HCT116 (cell line): ENCODE results near the gene HLA-DPA1. TPM values are rescaled to one million over a fixed set of nuclear protein-coding genes. Genes with fewer than 3 reads are reported as not detected.

ENCODE experiments used
- ATAC-seq: fragments of 200-7000 bp; cut with Tn5 transposase; 2 replicates; pipeline ENCODE4 v1.9.1; 2020; ENCODE audit warnings: mild to moderate bottlenecking, moderate library complexity
- BruUV-seq: library from RNA; stranded (reverse); fragments of 400-500 nt; replicated peaks from 2 replicates; lab custom pipeline; 2021; lab: Mats Ljungman, UMichigan
- CTCF ChIA-PET: fragments of 300-600 bp; sonication (Branson Sonifier 250); formaldehyde crosslinking; loops from one replicate; lab custom pipeline; 2021; ENCODE audit warnings: antibody characterized with exemption; lab: Charles Lee
- POLR2A ChIA-PET: fragments of 300-600, 350-600 bp; sonication (Branson Sonifier 250); formaldehyde crosslinking; loops from one replicate; lab custom pipeline; 2021; ENCODE audit warnings: antibody characterized with exemption; lab: Charles Lee
- RAD21 ChIA-PET, 2 experiments: fragments of 300-600 bp; sonication (Branson Sonifier 250); formaldehyde crosslinking; loops; one replicate each; lab custom pipeline; 2023; ENCODE audit warnings: low total read pairs in 2 of 2; ENCODE audit not compliant: uncharacterized antibody in 2 of 2, unreplicated experiment in 2 of 2, low non-redundant PET in 1 of 2; lab: Charles Lee
- DNase-seq: peaks from one replicate; pipeline ENCODE4 v3.0.0-alpha.2; 2010; ENCODE audit warnings: low read depth, low spot score
- H2AFZ ChIP-seq: fragments of 200-600 bp; shearing (Covaris generic), sonication (generic); 2 replicates; pipeline ENCODE4 v1.6.1; 2017; ENCODE audit warnings: low read depth, mixed run types, mixed read lengths, antibody characterized with exemption, low read length; ENCODE audit not compliant: poor library complexity, severe bottlenecking
- H3K27ac ChIP-seq: 2 replicates; pipeline ENCODE4 v1.5.1; 2012; ENCODE audit warnings: low read depth, low read length
- H3K27me3 ChIP-seq: fragments of 200-600 bp; sonication (generic); 2 replicates; pipeline ENCODE4 v1.6.1; 2016; ENCODE audit warnings: mixed run types, low read length, mixed read lengths; ENCODE audit not compliant: insufficient read depth
- H3K36me3 ChIP-seq, 2 experiments: fragments of 200-500 bp in 1 of 2; fragments of 200-600 bp in 1 of 2; sonication (Bioruptor generic) in 1 of 2; sonication (generic) in 1 of 2; 2 replicates each; pipeline versions ENCODE4 v1.5.1 to v1.6.1; 2014 to 2016; ENCODE audit warnings: low read length in 2 of 2, inconsistent platforms in 1 of 2, mixed read lengths in 1 of 2, mixed run types in 1 of 2; ENCODE audit not compliant: insufficient read depth in 2 of 2, control insufficient read depth in 1 of 2
- H3K4me1 ChIP-seq, 2 experiments: fragments of 200-600 bp in 1 of 2; sonication (generic) in 1 of 2; 2 replicates each; pipeline versions ENCODE4 v1.5.1 to v1.6.1; 2012 to 2017; ENCODE audit warnings: low read length in 2 of 2, inconsistent platforms in 1 of 2, mild to moderate bottlenecking in 1 of 2, mixed read lengths in 1 of 2, mixed run types in 1 of 2, moderate library complexity in 1 of 2; ENCODE audit not compliant: insufficient read depth in 2 of 2, control insufficient read depth in 1 of 2
- H3K4me2 ChIP-seq: fragments of 200-600 bp; sonication (generic); 2 replicates; pipeline ENCODE4 v1.6.1; 2017; ENCODE audit warnings: mixed run types, low read length, mixed read lengths
- H3K4me3 ChIP-seq, 2 experiments: fragments of 200-600 bp in 1 of 2; sonication (generic) in 1 of 2; replicated peaks in 1 of 2; 2 replicates each; pipeline ENCODE4 v1.5.1; 2011 to 2016; ENCODE audit warnings: low read length in 2 of 2, control low read depth in 1 of 2, low read depth in 1 of 2, mild to moderate bottlenecking in 1 of 2, mixed read lengths in 1 of 2, mixed run types in 1 of 2
- H3K79me2 ChIP-seq: fragments of 200-600 bp; sonication (generic); 2 replicates; pipeline ENCODE4 v1.6.1; 2017; ENCODE audit warnings: mild to moderate bottlenecking, mixed run types, low read length, moderate library complexity, mixed read lengths; ENCODE audit not compliant: insufficient read depth
- H3K9ac ChIP-seq: fragments of 200-600 bp; sonication (generic); 2 replicates; pipeline ENCODE4 v1.6.1; 2016; ENCODE audit warnings: low read length, mixed read lengths
- H3K9me2 ChIP-seq: fragments of 200-600 bp; sonication (generic), shearing (Covaris generic); 2 replicates; pipeline ENCODE4 v1.6.1; 2017; ENCODE audit warnings: mixed run types, mild to moderate bottlenecking, moderate library complexity; ENCODE audit not compliant: insufficient read depth
- H3K9me3 ChIP-seq, 2 experiments: fragments of 200-500 bp in 1 of 2; fragments of 200-600 bp in 1 of 2; sonication (Bioruptor generic) in 1 of 2; sonication (generic) in 1 of 2; 2 replicates each; pipeline ENCODE4 v1.6.1; 2014 to 2017; ENCODE audit warnings: low read length in 2 of 2, mixed read lengths in 2 of 2, inconsistent platforms in 1 of 2, low read depth in 1 of 2, mild to moderate bottlenecking in 1 of 2, mixed run types in 1 of 2, moderate library complexity in 1 of 2; ENCODE audit not compliant: control insufficient read depth in 1 of 2, insufficient read depth in 1 of 2
- H4K20me1 ChIP-seq: fragments of 200-600 bp; sonication (generic), shearing (Covaris generic); 2 replicates; pipeline ENCODE4 v1.6.1; 2017; ENCODE audit warnings: mixed run types, mild to moderate bottlenecking, moderate library complexity; ENCODE audit not compliant: insufficient read depth
- CBX3 ChIP-seq: IDR thresholded peaks from 2 replicates; pipeline ENCODE4 v1.6.1; 2012; ENCODE audit warnings: low read depth
- CEBPB ChIP-seq: IDR thresholded peaks from 2 replicates; pipeline ENCODE4 v1.6.1; 2012; ENCODE audit warnings: low read depth
- EGR1 ChIP-seq: IDR thresholded peaks from 2 replicates; pipeline ENCODE4 v1.6.1; 2012; ENCODE audit warnings: low read depth
- ELF1 ChIP-seq: IDR thresholded peaks from 2 replicates; pipeline ENCODE4 v1.6.1; 2012; ENCODE audit warnings: low read depth, borderline replicate concordance
- EZH2 ChIP-seq: fragments of 200-600 bp; sonication (generic); IDR thresholded peaks from 2 replicates; pipeline ENCODE4 v1.6.1; 2017; ENCODE audit warnings: antibody characterized with exemption, mixed run types
- EZH2phosphoT487 ChIP-seq: fragments of 200-600 bp; IDR thresholded peaks from 2 replicates; pipeline ENCODE4 v1.6.1; 2018; ENCODE audit warnings: antibody characterized with exemption, borderline replicate concordance
- JUND ChIP-seq: IDR thresholded peaks from 2 replicates; pipeline ENCODE4 v1.6.1; 2012
- POLR2A ChIP-seq: IDR thresholded peaks from 2 replicates; pipeline ENCODE4 v1.7.0; 2011; ENCODE audit warnings: borderline replicate concordance; ENCODE audit not compliant: insufficient read depth, insufficient read length; ENCODE audit errors: extremely low read depth
- RAD21 ChIP-seq: IDR thresholded peaks from 2 replicates; pipeline ENCODE4 v1.6.1; 2012; ENCODE audit warnings: low read depth, mild to moderate bottlenecking
- SIN3A ChIP-seq: IDR thresholded peaks from 2 replicates; pipeline ENCODE4 v1.6.1; 2012; ENCODE audit warnings: low read depth
- SRF ChIP-seq: IDR thresholded peaks from 2 replicates; pipeline ENCODE4 v1.6.1; 2012; ENCODE audit warnings: low read depth
- TCF7L2 ChIP-seq: IDR thresholded peaks from 2 replicates; pipeline ENCODE4 v1.7.0; 2011; ENCODE audit warnings: borderline replicate concordance, inconsistent platforms; ENCODE audit not compliant: insufficient read depth, insufficient read length; ENCODE audit errors: extremely low read depth
- YY1 ChIP-seq: IDR thresholded peaks from 2 replicates; pipeline ENCODE4 v1.6.1; 2011; ENCODE audit warnings: low read length, low read depth, moderate library complexity, mild to moderate bottlenecking; ENCODE audit not compliant: insufficient replicate concordance; ENCODE audit errors: extremely low read depth
- ZFX ChIP-seq: fragments of 450-650 bp; IDR thresholded peaks from 2 replicates; pipeline ENCODE4 v1.6.1; 2017
- ZNF274 ChIP-seq: fragments of 200-500 bp; sonication (Bioruptor generic); IDR thresholded peaks from 2 replicates; pipeline ENCODE4 v1.6.1; 2014; ENCODE audit warnings: mild to moderate bottlenecking, low read depth, low read length, inconsistent platforms
- intact Hi-C: fragments of 100-400 bp; cut with micrococcal nuclease; formaldehyde crosslinking; loops from 2 replicates; pipeline ENCODE4 v1.10.0; 2022
- total RNA-seq: library from RNA; stranded (reverse); gene quantifications from one replicate; pipeline ENCODE4 v1.2.1, GENCODE V29; 2021; ENCODE audit not compliant: unreplicated experiment
- TF ChIP-seq, protein P1 (sequence below): IDR thresholded peaks from 2 replicates; pipeline ENCODE4 v1.6.1; 2012; ENCODE audit warnings: low read depth
- TF ChIP-seq, protein P2 (sequence below): IDR thresholded peaks from 2 replicates; pipeline ENCODE4 v1.6.1; 2012
- TF ChIP-seq, protein P3 (sequence below): IDR thresholded peaks from 2 replicates; pipeline ENCODE4 v1.6.1; 2011; ENCODE audit warnings: mild to moderate bottlenecking, low read length, moderate library complexity; ENCODE audit not compliant: insufficient replicate concordance; ENCODE audit errors: extremely low read depth
- TF ChIP-seq, protein P4 (sequence below): IDR thresholded peaks from 2 replicates; pipeline ENCODE4 v1.6.1; 2012
- TF ChIP-seq, protein P5 (sequence below), 3 experiments: fragments of 200-600 bp in 1 of 3; sonication (generic) in 1 of 3; IDR thresholded peaks in 2 of 3; conservative IDR thresholded peaks in 1 of 3; 2 replicates each; pipeline ENCODE4 v1.5.1; 2012 to 2017; ENCODE audit warnings: low read depth in 2 of 3, low read length in 2 of 3, antibody characterized with exemption in 1 of 3, borderline replicate concordance in 1 of 3, control low read depth in 1 of 3, mild to moderate bottlenecking in 1 of 3, mixed read lengths in 1 of 3, mixed run types in 1 of 3, moderate library complexity in 1 of 3; ENCODE audit not compliant: insufficient read depth in 1 of 3

The HLA-DPA1 gene
- total RNA-seq, 1 experiment from 2014 or later, result 0.89 TPM

DNA sequence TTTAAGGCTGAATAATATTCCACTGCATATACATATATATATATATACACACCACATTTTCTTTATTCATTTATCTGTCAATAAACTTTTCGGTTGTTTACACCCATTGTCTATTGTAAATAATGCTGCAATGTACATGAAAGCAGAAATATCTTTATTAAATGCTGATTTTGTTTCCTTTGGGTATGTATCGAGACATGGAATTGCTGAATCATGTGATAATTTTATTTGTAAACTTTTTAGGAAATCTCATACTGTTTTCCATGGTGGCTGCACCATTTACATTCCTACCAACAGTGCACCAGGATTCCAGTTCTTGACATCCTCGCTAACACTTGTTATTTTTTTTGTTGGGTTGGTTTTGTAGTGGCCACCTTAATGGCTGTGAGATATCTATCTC lies 49.9 kb downstream of the HLA-DPA1 start:
- no peak overlapping the region for H3K27ac ChIP-seq
- H3K9me2 ChIP-seq, result no peaks in the 10 kb centered on the region
- no peak for DNase-seq
- no peaks in the 10 kb centered on the region for H3K79me2 ChIP-seq
- POLR2A ChIA-PET, result no interaction called here
- CTCF ChIA-PET, result interaction anchor here (1.1 kb wide), 1 partner anchor 101 kb away, joined by 3 read pairs; no protein-coding TSS in a partner anchor
- no peak overlapping the region for H3K4me3 ChIP-seq
- H3K27me3 ChIP-seq, result no peaks in the 10 kb centered on the region
- H3K9ac ChIP-seq, result no peak overlapping the region
- H3K9me3 ChIP-seq, result no peaks in the 10 kb centered on the region
- no peak overlapping the region for H2AFZ ChIP-seq
- TF ChIP-seq CBX3, result no peak
- TF ChIP-seq, protein P1, sequence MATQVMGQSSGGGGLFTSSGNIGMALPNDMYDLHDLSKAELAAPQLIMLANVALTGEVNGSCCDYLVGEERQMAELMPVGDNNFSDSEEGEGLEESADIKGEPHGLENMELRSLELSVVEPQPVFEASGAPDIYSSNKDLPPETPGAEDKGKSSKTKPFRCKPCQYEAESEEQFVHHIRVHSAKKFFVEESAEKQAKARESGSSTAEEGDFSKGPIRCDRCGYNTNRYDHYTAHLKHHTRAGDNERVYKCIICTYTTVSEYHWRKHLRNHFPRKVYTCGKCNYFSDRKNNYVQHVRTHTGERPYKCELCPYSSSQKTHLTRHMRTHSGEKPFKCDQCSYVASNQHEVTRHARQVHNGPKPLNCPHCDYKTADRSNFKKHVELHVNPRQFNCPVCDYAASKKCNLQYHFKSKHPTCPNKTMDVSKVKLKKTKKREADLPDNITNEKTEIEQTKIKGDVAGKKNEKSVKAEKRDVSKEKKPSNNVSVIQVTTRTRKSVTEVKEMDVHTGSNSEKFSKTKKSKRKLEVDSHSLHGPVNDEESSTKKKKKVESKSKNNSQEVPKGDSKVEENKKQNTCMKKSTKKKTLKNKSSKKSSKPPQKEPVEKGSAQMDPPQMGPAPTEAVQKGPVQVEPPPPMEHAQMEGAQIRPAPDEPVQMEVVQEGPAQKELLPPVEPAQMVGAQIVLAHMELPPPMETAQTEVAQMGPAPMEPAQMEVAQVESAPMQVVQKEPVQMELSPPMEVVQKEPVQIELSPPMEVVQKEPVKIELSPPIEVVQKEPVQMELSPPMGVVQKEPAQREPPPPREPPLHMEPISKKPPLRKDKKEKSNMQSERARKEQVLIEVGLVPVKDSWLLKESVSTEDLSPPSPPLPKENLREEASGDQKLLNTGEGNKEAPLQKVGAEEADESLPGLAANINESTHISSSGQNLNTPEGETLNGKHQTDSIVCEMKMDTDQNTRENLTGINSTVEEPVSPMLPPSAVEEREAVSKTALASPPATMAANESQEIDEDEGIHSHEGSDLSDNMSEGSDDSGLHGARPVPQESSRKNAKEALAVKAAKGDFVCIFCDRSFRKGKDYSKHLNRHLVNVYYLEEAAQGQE, result no peak
- TF ChIP-seq, protein P2, sequence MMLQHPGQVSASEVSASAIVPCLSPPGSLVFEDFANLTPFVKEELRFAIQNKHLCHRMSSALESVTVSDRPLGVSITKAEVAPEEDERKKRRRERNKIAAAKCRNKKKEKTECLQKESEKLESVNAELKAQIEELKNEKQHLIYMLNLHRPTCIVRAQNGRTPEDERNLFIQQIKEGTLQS, result no peak
- no peak for TF ChIP-seq CEBPB
- TF ChIP-seq, protein P3, sequence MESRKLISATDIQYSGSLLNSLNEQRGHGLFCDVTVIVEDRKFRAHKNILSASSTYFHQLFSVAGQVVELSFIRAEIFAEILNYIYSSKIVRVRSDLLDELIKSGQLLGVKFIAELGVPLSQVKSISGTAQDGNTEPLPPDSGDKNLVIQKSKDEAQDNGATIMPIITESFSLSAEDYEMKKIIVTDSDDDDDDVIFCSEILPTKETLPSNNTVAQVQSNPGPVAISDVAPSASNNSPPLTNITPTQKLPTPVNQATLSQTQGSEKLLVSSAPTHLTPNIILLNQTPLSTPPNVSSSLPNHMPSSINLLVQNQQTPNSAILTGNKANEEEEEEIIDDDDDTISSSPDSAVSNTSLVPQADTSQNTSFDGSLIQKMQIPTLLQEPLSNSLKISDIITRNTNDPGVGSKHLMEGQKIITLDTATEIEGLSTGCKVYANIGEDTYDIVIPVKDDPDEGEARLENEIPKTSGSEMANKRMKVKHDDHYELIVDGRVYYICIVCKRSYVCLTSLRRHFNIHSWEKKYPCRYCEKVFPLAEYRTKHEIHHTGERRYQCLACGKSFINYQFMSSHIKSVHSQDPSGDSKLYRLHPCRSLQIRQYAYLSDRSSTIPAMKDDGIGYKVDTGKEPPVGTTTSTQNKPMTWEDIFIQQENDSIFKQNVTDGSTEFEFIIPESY, result no peak
- no peak for TF ChIP-seq EZH2phosphoT487
- TF ChIP-seq, protein P4, sequence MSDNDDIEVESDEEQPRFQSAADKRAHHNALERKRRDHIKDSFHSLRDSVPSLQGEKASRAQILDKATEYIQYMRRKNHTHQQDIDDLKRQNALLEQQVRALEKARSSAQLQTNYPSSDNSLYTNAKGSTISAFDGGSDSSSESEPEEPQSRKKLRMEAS, result no peak
- no peak for TF ChIP-seq JUND
- TF ChIP-seq EZH2, result no peak
- no peak for TF ChIP-seq POLR2A
- TF ChIP-seq, protein P5, sequence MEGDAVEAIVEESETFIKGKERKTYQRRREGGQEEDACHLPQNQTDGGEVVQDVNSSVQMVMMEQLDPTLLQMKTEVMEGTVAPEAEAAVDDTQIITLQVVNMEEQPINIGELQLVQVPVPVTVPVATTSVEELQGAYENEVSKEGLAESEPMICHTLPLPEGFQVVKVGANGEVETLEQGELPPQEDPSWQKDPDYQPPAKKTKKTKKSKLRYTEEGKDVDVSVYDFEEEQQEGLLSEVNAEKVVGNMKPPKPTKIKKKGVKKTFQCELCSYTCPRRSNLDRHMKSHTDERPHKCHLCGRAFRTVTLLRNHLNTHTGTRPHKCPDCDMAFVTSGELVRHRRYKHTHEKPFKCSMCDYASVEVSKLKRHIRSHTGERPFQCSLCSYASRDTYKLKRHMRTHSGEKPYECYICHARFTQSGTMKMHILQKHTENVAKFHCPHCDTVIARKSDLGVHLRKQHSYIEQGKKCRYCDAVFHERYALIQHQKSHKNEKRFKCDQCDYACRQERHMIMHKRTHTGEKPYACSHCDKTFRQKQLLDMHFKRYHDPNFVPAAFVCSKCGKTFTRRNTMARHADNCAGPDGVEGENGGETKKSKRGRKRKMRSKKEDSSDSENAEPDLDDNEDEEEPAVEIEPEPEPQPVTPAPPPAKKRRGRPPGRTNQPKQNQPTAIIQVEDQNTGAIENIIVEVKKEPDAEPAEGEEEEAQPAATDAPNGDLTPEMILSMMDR (IDR thresholded peaks at IDR 0.05 in 2 of 3, conservative IDR thresholded peaks at IDR 0.05 in 1 of 3; ENCODE audit: borderline replicate concordance in 1 of 3, insufficient read depth in 1 of 3, low read depth in 2 of 3, low read length in 2 of 3), result no peak
- no peak for TF ChIP-seq SIN3A
- no peak for TF ChIP-seq RAD21
- TF ChIP-seq EGR1, result no peak
- no peak for TF ChIP-seq YY1
- TF ChIP-seq ZFX, result no peak
- no peak for TF ChIP-seq TCF7L2
- TF ChIP-seq ZNF274, result no peak
- no peak for TF ChIP-seq ELF1
- no peak for TF ChIP-seq SRF
- BruUV-seq, result no TSS peak
- no peaks in the 10 kb centered on the region for H3K4me1 ChIP-seq
- intact Hi-C loops, result no loop called here
- no peaks in the 10 kb centered on the region for H4K20me1 ChIP-seq
- RAD21 ChIA-PET, result no interaction called here
- H3K36me3 ChIP-seq, result no peaks in the 10 kb centered on the region
- no peak for ATAC-seq
- no peak overlapping the region for H3K4me2 ChIP-seq
